WTC11 (cell line): ENCODE measurements around the gene UFC1.

Experiments used
- CTCF ChIP-seq: fragments of 200-600 bp; IDR thresholded peaks from 2 replicates; pipeline ENCODE4 v1.8.0; 2022; ENCODE audit warnings: antibody characterized with exemption
- NR2C2 ChIP-seq: sonication (generic); formaldehyde crosslinking; IDR thresholded peaks from 2 replicates; pipeline ENCODE4 v1.8.0; 2022; ENCODE audit warnings: mild to moderate bottlenecking, missing genetic modification reagents
- ZNF317 ChIP-seq: sonication (generic); formaldehyde crosslinking; IDR thresholded peaks from 2 replicates; pipeline ENCODE4 v1.8.1; 2023; ENCODE audit warnings: low read depth, mild to moderate bottlenecking, moderate library complexity, missing genetic modification reagents, borderline replicate concordance

GRCh38 chr1:161121834-161122233 is 31.9 kb upstream of the UFC1 start:
- TF ChIP-seq CTCF: no peak
- no peak for TF ChIP-seq NR2C2 (CRISPR knock-in tag)
- TF ChIP-seq ZNF317: no peak
